ENCODE results near the gene SLC25A19. TPM values are rescaled to one million over a fixed set of nuclear protein-coding genes. Genes with fewer than 3 reads are reported as not detected.
A peak's percentile ranks its signal among the peaks of the same experiment; 100 is the strongest.
"Not testable (repeated sequence)": the region's sequence is repeated elsewhere in the genome, so short reads cannot be mapped to it uniquely, and the experiment has no call there.

Gene SLC25A19
- total and polyA plus RNA-seq, 2 donors from 2014 or later, result 11.2 to 15.3 TPM

GRCh38 chr17:75288770-75289114, 491 bp downstream of the SLC25A19 start:
- intact Hi-C loops (cut with DNase I), result no loop called here
- Histone ChIP-seq H3K27ac (ENCODE audit: low read depth in 2 of 2, low read length in 2 of 2) (peak overlapping the region; percentile 39 to 93), H3K9me3 (ENCODE audit: control insufficient read depth in 2 of 3, insufficient read depth in 1 of 3, low read length in 3 of 3) (no peaks in the 10 kb centered on the region), H3K4me3 (ENCODE audit: low read length in 3 of 3) (peak overlapping the region; percentile 66 to 87 (median 71)), H3K4me1 (ENCODE audit: control insufficient read depth in 2 of 3, insufficient read depth in 2 of 3, low read depth in 1 of 3, low read length in 3 of 3) (peaks cover 0 to 3% (median 0%) of the 10 kb centered on the region in 3 donors), H3K36me3 (ENCODE audit: control insufficient read depth in 2 of 3, insufficient read depth in 3 of 3, low read length in 3 of 3) (peaks cover 0 to 4% (median 3%) of the 10 kb centered on the region in 3 donors), H3K9ac (ENCODE audit: low read length in 3 of 3) (peak overlapping the region; percentile 61 to 73 (median 62)), H3K27me3 (ENCODE audit: control insufficient read depth, insufficient read depth, low read length) (no peaks in the 10 kb centered on the region)
- no peak for TF ChIP-seq CTCF (IDR thresholded peaks at IDR 0.05; ENCODE audit: borderline replicate concordance, extremely low read depth, insufficient read depth)
- FAIRE-seq (no peak), DNase-seq (no peak)

GRCh38 chr17:75288359-75288758, 874 bp downstream of the SLC25A19 start:
- no peak overlapping the region for H3K27ac ChIP-seq (ENCODE audit: low read depth in 2 of 2, low read length in 2 of 2)
- no peak for TF ChIP-seq CTCF (IDR thresholded peaks at IDR 0.05; ENCODE audit: borderline replicate concordance, extremely low read depth, insufficient read depth)
- no peaks in the 10 kb centered on the region for H3K27me3 ChIP-seq (ENCODE audit: control insufficient read depth, insufficient read depth, low read length)
- no peak overlapping the region for H3K9ac ChIP-seq (ENCODE audit: low read length in 3 of 3)
- H3K4me3 ChIP-seq (ENCODE audit: low read length in 3 of 3), result peak overlapping the region in 1 of 3 donors; percentile 71
- peaks cover 0 to 4% (median 3%) of the 10 kb centered on the region in 3 donors for H3K36me3 ChIP-seq (ENCODE audit: control insufficient read depth in 2 of 3, insufficient read depth in 3 of 3, low read length in 3 of 3)
- DNase-seq, result no peak
- intact Hi-C loops (cut with DNase I), result no loop called here
- no peaks in the 10 kb centered on the region for H3K9me3 ChIP-seq (ENCODE audit: control insufficient read depth in 2 of 3, insufficient read depth in 1 of 3, low read length in 3 of 3)
- H3K4me1 ChIP-seq (ENCODE audit: control insufficient read depth in 2 of 3, insufficient read depth in 2 of 3, low read depth in 1 of 3, low read length in 3 of 3), result peaks cover 0 to 3% (median 0%) of the 10 kb centered on the region in 3 donors
- FAIRE-seq, result no peak

- Histone ChIP-seq H3K4me1 (ENCODE audit: control insufficient read depth in 2 of 3, insufficient read depth in 2 of 3, low read depth in 1 of 3, low read length in 3 of 3) (peaks cover 0 to 3% (median 0%) of the 10 kb centered on the region in 3 donors), H3K36me3 (ENCODE audit: control insufficient read depth in 2 of 3, insufficient read depth in 3 of 3, low read length in 3 of 3) (peaks cover 0 to 4% (median 3%) of the 10 kb centered on the region in 3 donors), H3K27me3 (ENCODE audit: control insufficient read depth, insufficient read depth, low read length) (no peaks in the 10 kb centered on the region), H3K27ac (ENCODE audit: low read depth in 2 of 2, low read length in 2 of 2) (no peak overlapping the region), H3K4me3 (ENCODE audit: low read length in 3 of 3) (no peak overlapping the region), H3K9ac (ENCODE audit: low read length in 3 of 3) (no peak overlapping the region), H3K9me3 (ENCODE audit: control insufficient read depth in 2 of 3, insufficient read depth in 1 of 3, low read length in 3 of 3) (no peaks in the 10 kb centered on the region)
- FAIRE-seq (no peak), DNase-seq (no peak)
- intact Hi-C loops (cut with DNase I), result no loop called here
- no peak for TF ChIP-seq CTCF (IDR thresholded peaks at IDR 0.05; ENCODE audit: borderline replicate concordance, extremely low read depth, insufficient read depth)
Measured at GRCh38 chr17:75287221-75287620, 2.0 kb downstream of the SLC25A19 start.

GRCh38 chr17:75285123-75285522, 4.1 kb downstream of the SLC25A19 start:
- H3K4me3 ChIP-seq (ENCODE audit: low read length in 3 of 3), result no peak overlapping the region
- DNase-seq (no peak), FAIRE-seq (no peak)
- H3K4me1 ChIP-seq (ENCODE audit: control insufficient read depth in 2 of 3, insufficient read depth in 2 of 3, low read depth in 1 of 3, low read length in 3 of 3), result peaks cover 0 to 3% (median 0%) of the 10 kb centered on the region in 3 donors
- H3K27ac ChIP-seq (ENCODE audit: low read depth in 2 of 2, low read length in 2 of 2), result no peak overlapping the region
- TF ChIP-seq CTCF (IDR thresholded peaks at IDR 0.05; ENCODE audit: borderline replicate concordance, extremely low read depth, insufficient read depth), result no peak
- no peaks in the 10 kb centered on the region for H3K9me3 ChIP-seq (ENCODE audit: control insufficient read depth in 2 of 3, insufficient read depth in 1 of 3, low read length in 3 of 3)
- no peaks in the 10 kb centered on the region for H3K27me3 ChIP-seq (ENCODE audit: control insufficient read depth, insufficient read depth, low read length)
- H3K9ac ChIP-seq (ENCODE audit: low read length in 3 of 3), result no peak overlapping the region
- peaks cover 0 to 4% (median 3%) of the 10 kb centered on the region in 3 donors for H3K36me3 ChIP-seq (ENCODE audit: control insufficient read depth in 2 of 3, insufficient read depth in 3 of 3, low read length in 3 of 3)
- intact Hi-C loops (cut with DNase I), result no loop called here

GRCh38 chr17:75280189-75280588, 9.0 kb downstream of the SLC25A19 start:
- H3K27me3 ChIP-seq (ENCODE audit: control insufficient read depth, insufficient read depth, low read length); H3K4me3 ChIP-seq (ENCODE audit: low read length in 3 of 3); H3K36me3 ChIP-seq (ENCODE audit: control insufficient read depth in 2 of 3, insufficient read depth in 3 of 3, low read length in 3 of 3); H3K4me1 ChIP-seq (ENCODE audit: control insufficient read depth in 2 of 3, insufficient read depth in 2 of 3, low read depth in 1 of 3, low read length in 3 of 3); H3K9ac ChIP-seq (ENCODE audit: low read length in 3 of 3); H3K9me3 ChIP-seq (ENCODE audit: control insufficient read depth in 2 of 3, insufficient read depth in 1 of 3, low read length in 3 of 3); FAIRE-seq; H3K27ac ChIP-seq (ENCODE audit: low read depth in 2 of 2, low read length in 2 of 2); intact Hi-C loops (cut with DNase I): not testable (repeated sequence)
- peak in 1 of 5 donors; percentile 6 for DNase-seq

Measured in kidney (tissue), 14 donors.